ENCODE measurements around the gene TTBK2. TPM values are rescaled to one million over a fixed set of nuclear protein-coding genes. Genes with fewer than 3 reads are reported as not detected.

TTBK2 gene
- total RNA-seq, 1 donor from 2014 or later = 13.0 TPM

DNA sequence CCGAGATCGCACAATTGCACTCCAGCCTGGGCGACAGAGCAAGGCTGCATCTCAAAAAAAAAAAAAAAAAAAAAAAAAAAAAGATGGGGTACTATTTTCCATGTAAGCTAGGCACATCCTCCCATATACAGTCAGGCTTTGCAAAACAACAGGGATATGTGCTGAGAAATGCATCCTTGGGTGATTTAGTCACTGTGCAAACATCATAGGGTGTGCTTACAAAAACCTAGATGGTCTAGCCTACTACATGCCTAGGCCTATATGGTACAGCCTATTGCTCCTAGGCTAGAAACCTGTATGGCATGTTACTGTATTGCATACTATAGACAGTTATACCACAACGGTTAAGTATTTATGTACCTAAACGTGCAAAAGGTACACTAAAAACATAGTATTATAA is 75.0 kb downstream of the TTBK2 start:
- intact Hi-C loops (cut with micrococcal nuclease) = no loop called here
- no peaks in the 10 kb centered on the region for H3K9me3 Mint-ChIP-seq

DNA sequence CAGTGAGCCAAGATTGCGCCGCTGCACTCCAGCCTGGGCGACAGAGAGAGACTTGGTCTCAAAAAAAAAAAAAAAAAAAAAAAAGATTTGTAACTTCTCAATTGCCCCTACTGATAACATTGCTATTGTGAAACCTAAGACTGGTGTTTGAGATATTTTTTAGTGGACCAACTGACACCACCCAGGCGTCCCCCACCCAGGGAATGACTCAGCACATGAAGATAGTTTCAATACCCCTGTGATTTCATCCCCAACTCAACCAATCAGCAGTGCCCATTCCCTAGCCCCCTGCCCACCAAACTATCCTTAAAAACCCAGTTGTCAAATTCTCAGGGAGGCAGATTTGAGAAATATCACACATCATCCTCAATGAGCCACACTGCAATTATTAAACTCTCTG is 76.9 kb downstream of the TTBK2 start:
- intact Hi-C loops (cut with micrococcal nuclease) = no loop called here
- no peak overlapping the region for H3K27ac Mint-ChIP-seq
- no peaks in the 10 kb centered on the region for H3K4me1 Mint-ChIP-seq (ENCODE audit: low read depth)
- no peaks in the 10 kb centered on the region for H3K9me3 Mint-ChIP-seq
- no peak overlapping the region for H3K4me3 Mint-ChIP-seq (ENCODE audit: low read depth)
- H3K27me3 Mint-ChIP-seq (ENCODE audit: low read depth) = no peaks in the 10 kb centered on the region
- DNase-seq (ENCODE audit: low spot score) = no peak
- peaks cover 7% of the 10 kb centered on the region for H3K36me3 Mint-ChIP-seq (ENCODE audit: low read depth)

More for the DNA sequence above, 75.0 kb downstream of the TTBK2 start:
- Mint-ChIP-seq H3K4me3 (ENCODE audit: low read depth) (no peak overlapping the region), H3K27me3 (ENCODE audit: low read depth) (no peaks in the 10 kb centered on the region), H3K27ac (no peak overlapping the region), H3K36me3 (ENCODE audit: low read depth) (peaks cover 4% of the 10 kb centered on the region), H3K4me1 (ENCODE audit: low read depth) (peaks cover 4% of the 10 kb centered on the region)
- no peak for DNase-seq (ENCODE audit: low spot score)

DNA sequence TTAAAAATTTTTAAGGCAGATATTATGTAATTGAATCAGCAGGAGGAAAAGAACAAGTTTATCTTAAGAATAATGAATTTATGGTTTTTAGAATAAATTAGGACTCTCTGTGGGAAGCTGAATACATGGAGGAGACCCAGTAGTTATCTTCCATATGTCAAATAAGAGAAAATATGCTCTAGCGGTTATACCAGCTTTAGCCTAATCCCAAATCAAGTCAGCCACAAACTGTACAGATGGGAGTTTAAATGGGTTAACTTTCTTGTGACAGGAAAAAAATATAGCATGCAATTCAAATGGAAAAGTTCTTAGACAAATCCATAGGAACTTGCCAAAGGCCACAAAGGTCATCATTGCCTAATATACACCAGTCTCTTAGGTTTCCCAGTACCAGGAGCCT is 84.3 kb downstream of the TTBK2 start:
- Mint-ChIP-seq H3K36me3 (ENCODE audit: low read depth) (peaks cover 3% of the 10 kb centered on the region), H3K9me3 (no peaks in the 10 kb centered on the region), H3K27me3 (ENCODE audit: low read depth) (no peaks in the 10 kb centered on the region), H3K4me1 (ENCODE audit: low read depth) (no peaks in the 10 kb centered on the region), H3K27ac (no peak overlapping the region), H3K4me3 (ENCODE audit: low read depth) (no peak overlapping the region)
- intact Hi-C loops (cut with micrococcal nuclease) = no loop called here
- no peak for DNase-seq (ENCODE audit: low spot score)

DNA sequence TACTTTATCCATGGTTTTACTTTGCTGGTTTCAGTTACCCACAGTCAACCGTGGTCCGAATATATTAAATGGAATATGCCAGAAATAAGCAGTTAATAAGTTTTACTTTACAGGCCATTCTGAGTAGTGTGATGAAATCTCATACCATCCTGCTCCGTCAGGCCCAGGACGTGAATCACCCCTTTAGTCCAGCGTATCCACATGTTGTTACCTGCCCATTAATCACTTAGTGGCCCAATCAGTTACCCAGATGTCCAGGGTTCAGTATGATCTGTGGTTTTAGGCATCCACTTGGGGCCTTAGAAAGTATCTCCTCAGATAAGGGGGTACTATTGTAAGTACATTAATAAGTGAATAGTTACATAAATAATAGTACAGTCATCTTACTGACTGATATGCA is 88.0 kb downstream of the TTBK2 start:
- intact Hi-C loops (cut with micrococcal nuclease) = no loop called here
- no peaks in the 10 kb centered on the region for H3K36me3 Mint-ChIP-seq (ENCODE audit: low read depth)
- no peak overlapping the region for H3K27ac Mint-ChIP-seq
- H3K27me3 Mint-ChIP-seq (ENCODE audit: low read depth) = no peaks in the 10 kb centered on the region
- DNase-seq (ENCODE audit: low spot score) = no peak
- H3K4me3 Mint-ChIP-seq (ENCODE audit: low read depth) = no peak overlapping the region
- H3K9me3 Mint-ChIP-seq = no peaks in the 10 kb centered on the region
- no peaks in the 10 kb centered on the region for H3K4me1 Mint-ChIP-seq (ENCODE audit: low read depth)

DNA sequence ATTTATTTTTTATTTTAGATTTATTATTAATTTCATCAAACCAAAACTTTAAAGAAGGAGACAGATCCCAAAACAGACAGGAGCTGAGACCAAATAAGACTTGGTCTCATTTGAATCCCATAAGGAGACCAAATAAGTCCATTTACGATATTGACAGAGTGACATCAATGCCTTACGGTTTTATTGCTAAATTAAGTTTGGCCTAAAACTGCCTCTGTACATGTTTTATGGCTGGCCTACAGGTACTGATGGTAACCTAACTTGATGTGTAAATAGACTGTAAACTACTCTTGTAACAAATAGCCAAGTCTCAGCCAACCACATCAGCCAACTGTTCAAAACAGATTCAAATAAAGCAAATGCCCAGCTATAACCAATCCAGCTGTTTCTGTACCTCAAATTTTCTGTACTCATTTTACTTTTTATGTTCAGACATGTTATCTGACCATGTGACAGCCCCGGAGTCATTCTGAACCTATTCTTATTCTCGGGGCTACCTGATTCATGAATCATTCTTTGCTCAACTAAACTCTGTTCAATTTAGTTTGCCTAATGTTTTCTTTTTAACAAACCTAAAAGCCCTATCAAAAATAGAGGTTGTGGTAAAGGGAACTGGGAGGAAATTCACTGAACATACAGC is 94.2 kb downstream of the TTBK2 start:
- Mint-ChIP-seq H3K36me3 (ENCODE audit: low read depth) (no peaks in the 10 kb centered on the region), H3K4me1 (ENCODE audit: low read depth) (no peaks in the 10 kb centered on the region), H3K9me3 (no peaks in the 10 kb centered on the region), H3K27me3 (ENCODE audit: low read depth) (no peaks in the 10 kb centered on the region), H3K27ac (no peak overlapping the region), H3K4me3 (ENCODE audit: low read depth) (no peak overlapping the region)
- intact Hi-C loops (cut with micrococcal nuclease) = no loop called here
- DNase-seq (ENCODE audit: low spot score) = no peak

DNA sequence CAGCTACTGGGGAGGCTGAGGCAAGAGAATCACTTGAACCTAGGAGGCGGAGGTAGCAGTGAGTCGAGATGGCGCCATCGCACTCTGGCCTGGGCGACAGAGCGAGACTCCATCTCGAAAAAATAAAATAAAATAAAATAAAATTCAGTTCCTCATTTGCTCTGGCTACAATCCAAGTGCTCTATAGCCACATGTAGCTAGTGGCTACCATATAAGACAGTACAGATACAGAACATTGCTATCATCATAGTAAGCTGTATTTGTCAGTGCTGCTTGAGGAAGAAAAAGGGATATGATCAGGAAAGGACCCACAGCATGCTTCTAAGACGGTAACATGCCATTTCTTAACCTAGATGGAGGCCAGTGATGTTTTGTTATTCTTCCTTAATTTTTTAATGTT is 95.0 kb downstream of the TTBK2 start:
- H3K9me3 Mint-ChIP-seq = no peaks in the 10 kb centered on the region
- no peak overlapping the region for H3K27ac Mint-ChIP-seq
- DNase-seq (ENCODE audit: low spot score) = no peak
- intact Hi-C loops (cut with micrococcal nuclease) = no loop called here
- H3K36me3 Mint-ChIP-seq (ENCODE audit: low read depth) = no peaks in the 10 kb centered on the region
- no peak overlapping the region for H3K4me3 Mint-ChIP-seq (ENCODE audit: low read depth)
- no peaks in the 10 kb centered on the region for H3K4me1 Mint-ChIP-seq (ENCODE audit: low read depth)
- H3K27me3 Mint-ChIP-seq (ENCODE audit: low read depth) = no peaks in the 10 kb centered on the region

DNA sequence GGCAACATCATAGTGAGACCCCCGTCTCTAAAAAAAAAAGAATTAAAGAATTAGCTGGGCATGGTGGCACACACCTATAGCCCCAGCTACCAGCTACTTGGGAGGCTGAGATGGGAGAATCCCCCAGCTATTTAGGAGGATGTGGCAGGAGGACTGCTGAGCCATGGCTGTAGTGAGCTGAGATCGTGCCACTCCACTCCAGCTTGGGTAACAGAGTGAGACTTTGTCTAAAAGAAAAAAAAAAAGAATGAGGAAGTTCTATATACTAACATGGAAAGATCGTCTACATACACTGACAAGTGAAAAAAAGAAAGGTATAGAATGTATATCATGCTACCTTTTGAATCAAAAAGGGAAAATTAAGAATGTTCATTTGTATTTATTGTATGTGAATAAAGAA is 99.8 kb downstream of the TTBK2 start:
- no peaks in the 10 kb centered on the region for H3K9me3 Mint-ChIP-seq

DNA sequence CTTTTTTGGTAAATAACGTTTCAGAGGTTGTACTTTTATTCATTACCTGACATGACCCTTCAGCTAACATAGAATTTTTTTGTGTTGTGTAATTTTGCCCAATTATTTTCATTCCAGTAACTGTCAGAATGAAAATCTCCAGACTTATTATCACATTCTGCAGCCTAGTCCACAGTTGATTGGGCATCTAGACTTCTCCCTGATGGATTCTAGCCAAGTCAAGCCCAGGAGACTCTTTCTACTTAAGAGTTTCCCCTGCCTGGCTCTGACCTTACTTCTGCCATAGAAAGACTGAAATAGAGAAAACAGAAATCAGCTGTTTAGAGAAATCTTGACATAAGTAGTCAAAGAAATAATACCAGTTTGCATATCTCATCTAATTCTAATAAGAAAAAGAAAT is 100.8 kb downstream of the TTBK2 start:
- no peak for DNase-seq (ENCODE audit: low spot score)
- Mint-ChIP-seq H3K9me3 (no peaks in the 10 kb centered on the region), H3K27ac (no peak overlapping the region), H3K4me3 (ENCODE audit: low read depth) (no peak overlapping the region), H3K36me3 (ENCODE audit: low read depth) (no peaks in the 10 kb centered on the region), H3K27me3 (ENCODE audit: low read depth) (no peaks in the 10 kb centered on the region), H3K4me1 (ENCODE audit: low read depth) (no peaks in the 10 kb centered on the region)
- intact Hi-C loops (cut with micrococcal nuclease) = no loop called here

More for the DNA sequence above, 99.8 kb downstream of the TTBK2 start:
- H3K4me3 Mint-ChIP-seq (ENCODE audit: low read depth) = no peak overlapping the region
- no peaks in the 10 kb centered on the region for H3K36me3 Mint-ChIP-seq (ENCODE audit: low read depth)
- no peaks in the 10 kb centered on the region for H3K4me1 Mint-ChIP-seq (ENCODE audit: low read depth)
- DNase-seq (ENCODE audit: low spot score) = no peak
- H3K27ac Mint-ChIP-seq = no peak overlapping the region
- H3K27me3 Mint-ChIP-seq (ENCODE audit: low read depth) = no peaks in the 10 kb centered on the region
- intact Hi-C loops (cut with micrococcal nuclease) = no loop called here

DNA sequence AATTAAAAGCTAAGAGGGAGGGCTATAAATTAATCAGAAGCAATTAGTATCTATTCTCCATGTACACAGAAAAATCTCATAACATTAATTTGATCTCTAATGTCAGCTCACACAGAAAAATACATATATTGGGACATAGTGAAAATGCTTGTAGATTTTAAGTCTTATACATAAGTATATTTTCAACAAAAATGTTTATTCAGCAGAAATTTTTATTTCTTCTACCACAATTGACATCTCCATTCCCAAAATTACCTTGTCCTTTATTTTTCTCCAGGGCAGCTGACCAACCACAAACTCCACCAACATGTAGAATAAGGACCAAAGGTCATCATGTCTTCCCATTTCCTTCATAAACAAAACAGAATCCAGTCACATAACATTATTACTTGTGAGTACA is 109.1 kb downstream of the TTBK2 start:
- H3K27ac Mint-ChIP-seq = no peak overlapping the region
- intact Hi-C loops (cut with micrococcal nuclease) = no loop called here
- no peak for DNase-seq (ENCODE audit: low spot score)
- H3K4me1 Mint-ChIP-seq (ENCODE audit: low read depth) = no peaks in the 10 kb centered on the region
- no peaks in the 10 kb centered on the region for H3K36me3 Mint-ChIP-seq (ENCODE audit: low read depth)
- H3K4me3 Mint-ChIP-seq (ENCODE audit: low read depth) = no peak overlapping the region
- no peaks in the 10 kb centered on the region for H3K9me3 Mint-ChIP-seq
- no peaks in the 10 kb centered on the region for H3K27me3 Mint-ChIP-seq (ENCODE audit: low read depth)

DNA sequence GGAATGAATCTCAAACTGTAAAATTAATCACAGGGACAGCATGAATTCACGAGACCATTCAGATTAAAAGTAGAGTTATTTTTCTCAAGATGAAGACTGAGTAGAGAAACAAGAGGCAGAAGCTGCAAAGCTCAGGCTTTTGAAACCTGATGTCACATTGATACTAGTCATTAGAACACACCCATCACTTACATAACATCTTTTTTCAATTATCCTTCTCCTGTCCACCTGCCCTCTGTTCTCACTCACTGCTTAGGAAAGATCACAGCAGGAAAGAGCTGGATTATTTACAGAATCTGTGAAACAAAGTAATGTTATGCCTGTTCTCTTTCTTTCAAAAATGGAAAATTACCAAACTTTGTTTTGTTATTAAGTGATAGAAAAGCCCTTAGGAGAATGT is 111.7 kb downstream of the TTBK2 start:
- intact Hi-C loops (cut with micrococcal nuclease) = loop anchor here (10.0 kb wide), 1 partner anchor 116 kb away; the partner anchor contains the start of gene TTBK2

DNA sequence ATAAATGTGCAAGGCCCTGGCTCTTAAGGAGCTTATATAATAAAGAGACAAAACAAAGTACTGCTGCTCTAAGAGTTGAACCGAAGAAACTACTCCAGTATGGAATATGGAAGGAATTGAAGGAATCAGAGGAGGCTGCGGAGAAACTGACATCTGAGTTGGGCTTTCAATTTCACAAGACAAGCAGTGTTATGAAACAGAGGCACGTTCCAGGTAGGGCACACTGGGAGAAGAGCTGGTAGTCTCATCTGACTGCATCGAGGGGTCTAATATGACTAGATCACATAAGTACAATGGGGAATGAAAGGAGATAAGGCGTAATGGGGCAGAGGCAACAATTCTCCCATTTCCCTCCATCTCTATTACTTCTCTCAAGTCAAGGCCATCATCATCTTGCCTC is 115.3 kb downstream of the TTBK2 start:
- H3K27me3 Mint-ChIP-seq (ENCODE audit: low read depth) = no peaks in the 10 kb centered on the region
- no peak overlapping the region for H3K4me3 Mint-ChIP-seq (ENCODE audit: low read depth)
- no peak overlapping the region for H3K27ac Mint-ChIP-seq
- intact Hi-C loops (cut with micrococcal nuclease) = loop anchor here (10.0 kb wide), 1 partner anchor 120 kb away; the partner anchor contains the start of gene TTBK2
- H3K4me1 Mint-ChIP-seq (ENCODE audit: low read depth) = no peaks in the 10 kb centered on the region
- DNase-seq (ENCODE audit: low spot score) = no peak
- H3K9me3 Mint-ChIP-seq = no peaks in the 10 kb centered on the region
- H3K36me3 Mint-ChIP-seq (ENCODE audit: low read depth) = no peaks in the 10 kb centered on the region

More for the DNA sequence above, 111.7 kb downstream of the TTBK2 start:
- no peaks in the 10 kb centered on the region for H3K36me3 Mint-ChIP-seq (ENCODE audit: low read depth)
- no peak overlapping the region for H3K27ac Mint-ChIP-seq
- no peaks in the 10 kb centered on the region for H3K4me1 Mint-ChIP-seq (ENCODE audit: low read depth)
- no peaks in the 10 kb centered on the region for H3K9me3 Mint-ChIP-seq
- H3K27me3 Mint-ChIP-seq (ENCODE audit: low read depth) = no peaks in the 10 kb centered on the region
- H3K4me3 Mint-ChIP-seq (ENCODE audit: low read depth) = no peak overlapping the region
- DNase-seq (ENCODE audit: low spot score) = no peak

DNA sequence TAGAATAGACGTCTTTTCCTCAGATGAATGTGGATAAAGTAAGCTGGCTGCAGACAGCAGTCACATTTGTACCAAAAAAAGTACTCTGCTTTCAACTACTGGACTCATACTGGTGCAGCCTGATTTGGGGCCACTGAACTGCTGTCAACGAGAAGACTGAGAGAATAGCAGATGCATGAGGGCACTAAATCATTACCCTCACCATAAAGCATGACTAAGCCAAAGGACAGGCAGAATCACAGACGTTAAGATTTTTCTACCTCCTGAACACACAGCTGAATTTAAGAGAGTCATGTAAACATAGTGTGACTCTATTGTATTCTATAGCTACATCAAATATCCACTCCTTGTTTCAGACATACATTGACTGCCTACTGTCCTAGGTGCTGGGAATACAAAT is 115.8 kb downstream of the TTBK2 start:
- Mint-ChIP-seq H3K36me3 (ENCODE audit: low read depth) (no peaks in the 10 kb centered on the region), H3K4me3 (ENCODE audit: low read depth) (no peak overlapping the region), H3K4me1 (ENCODE audit: low read depth) (no peaks in the 10 kb centered on the region), H3K27me3 (ENCODE audit: low read depth) (no peaks in the 10 kb centered on the region), H3K9me3 (no peaks in the 10 kb centered on the region), H3K27ac (no peak overlapping the region)
- intact Hi-C loops (cut with micrococcal nuclease) = loop anchor here (10.0 kb wide), 1 partner anchor 120 kb away; the partner anchor contains the start of gene TTBK2
- DNase-seq (ENCODE audit: low spot score) = no peak

DNA sequence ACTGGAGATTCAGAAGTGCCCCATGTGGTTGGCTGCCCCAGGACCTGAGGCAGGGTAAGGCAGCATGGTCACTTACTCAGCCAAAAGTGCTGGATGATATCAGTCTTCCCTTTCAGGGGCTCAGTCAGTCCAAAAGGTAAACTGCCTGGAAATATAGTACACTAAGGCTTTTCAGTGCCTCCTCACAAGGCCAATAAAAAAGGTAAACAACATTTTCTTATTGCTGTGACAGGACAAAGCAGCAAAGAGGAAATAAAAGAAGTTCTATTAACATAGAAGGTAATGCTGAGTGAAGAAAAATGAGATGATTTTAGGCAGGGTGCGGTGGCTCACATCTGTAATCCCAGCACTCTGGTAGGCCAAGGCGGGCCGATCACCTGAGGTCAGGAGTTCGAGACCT is 117.1 kb downstream of the TTBK2 start:
- DNase-seq (ENCODE audit: low spot score) = no peak
- Mint-ChIP-seq H3K27ac (no peak overlapping the region), H3K36me3 (ENCODE audit: low read depth) (no peaks in the 10 kb centered on the region), H3K4me3 (ENCODE audit: low read depth) (no peak overlapping the region), H3K9me3 (no peaks in the 10 kb centered on the region), H3K4me1 (ENCODE audit: low read depth) (no peaks in the 10 kb centered on the region), H3K27me3 (ENCODE audit: low read depth) (no peaks in the 10 kb centered on the region)
- intact Hi-C loops (cut with micrococcal nuclease) = loop anchor here (10.0 kb wide), 1 partner anchor 121 kb away; the partner anchor contains the start of gene TTBK2

All from activated T-helper 2 cell treated with anti-CD3 and anti-CD28 coated beads, Interferon-gamma antibody, Interleukin-2, Interleukin-4, amounts not matched to agents 10 μg/mL and 5 μg/mL and 100 μg/mL, durations not matched to agents 14 hours and 24 hours and 36 hours (primary cell).